Hepatocyte (in vitro differentiated cells): ENCODE results near the gene GBE1. TPM values are rescaled to one million over a fixed set of nuclear protein-coding genes. Genes with fewer than 3 reads are reported as not detected.

Experiments used
- DNase-seq: peaks from one replicate; pipeline ENCODE4 v3.0.0-alpha.2; 2016; ENCODE audit warnings: low spot score
- H2AFZ ChIP-seq: fragments of 200-600 bp; sonication (generic); 2 replicates; pipeline ENCODE4 v1.6.0; 2016; ENCODE audit warnings: antibody characterized with exemption, mild to moderate bottlenecking
- H3K27ac ChIP-seq: fragments of 200-600 bp; sonication (generic); 2 replicates; pipeline ENCODE4 v1.5.1; 2016; ENCODE audit warnings: mild to moderate bottlenecking
- H3K27me3 ChIP-seq: fragments of 200-600 bp; sonication (generic); 2 replicates; pipeline ENCODE4 v1.6.1; 2016
- H3K36me3 ChIP-seq: fragments of 200-600 bp; sonication (generic); replicated peaks from 2 replicates; pipeline ENCODE4 v1.5.1; 2016; ENCODE audit warnings: low read depth; ENCODE audit not compliant: insufficient read depth
- H3K4me1 ChIP-seq: fragments of 200-600 bp; sonication (generic); 2 replicates; pipeline ENCODE4 v1.5.1; 2016; ENCODE audit warnings: mild to moderate bottlenecking, moderate library complexity; ENCODE audit not compliant: insufficient read depth
- H3K4me2 ChIP-seq: fragments of 200-600 bp; sonication (generic); 2 replicates; pipeline ENCODE4 v1.6.0; 2016
- H3K4me3 ChIP-seq: fragments of 200-600 bp; sonication (generic); 2 replicates; pipeline ENCODE4 v1.5.1; 2016; ENCODE audit warnings: mild to moderate bottlenecking
- H3K79me2 ChIP-seq: fragments of 200-600 bp; sonication (generic); 2 replicates; pipeline ENCODE4 v1.6.0; 2017; ENCODE audit warnings: mild to moderate bottlenecking
- H3K9me2 ChIP-seq: fragments of 200-600 bp; sonication (generic); replicated peaks from 2 replicates; pipeline ENCODE4 v1.6.0; 2017; ENCODE audit warnings: mild to moderate bottlenecking; ENCODE audit not compliant: insufficient read depth
- H3K9me3 ChIP-seq: fragments of 200-600 bp; sonication (generic); 2 replicates; pipeline ENCODE4 v1.5.1; 2016; ENCODE audit warnings: low read depth, mild to moderate bottlenecking
- H4K20me1 ChIP-seq: fragments of 200-600 bp; sonication (generic); 2 replicates; pipeline ENCODE4 v1.6.0; 2016; ENCODE audit warnings: mild to moderate bottlenecking; ENCODE audit not compliant: insufficient read depth, poor library complexity, severe bottlenecking
- CTCF ChIP-seq: fragments of 200-600 bp; sonication (generic); IDR thresholded peaks from 2 replicates; pipeline ENCODE4 v1.5.1; 2016; ENCODE audit warnings: antibody characterized with exemption, mild to moderate bottlenecking; ENCODE audit not compliant: poor library complexity
- EZH2 ChIP-seq: fragments of 200-600 bp; sonication (generic); IDR thresholded peaks from 2 replicates; pipeline ENCODE4 v1.6.1; 2016; ENCODE audit warnings: antibody characterized with exemption, mild to moderate bottlenecking, borderline replicate concordance
- EZH2phosphoT487 ChIP-seq: fragments of 200-600 bp; sonication (generic); IDR thresholded peaks from one replicate; pipeline ENCODE4 v1.6.1; 2018; ENCODE audit warnings: antibody characterized with exemption, mild to moderate bottlenecking, low read depth, moderate library complexity; ENCODE audit not compliant: unreplicated experiment, severe bottlenecking
- WGBS: methylation state at CpG from one replicate; pipeline ENCODE4 v1.1.6; 2016; ENCODE audit warnings: low lambda C conversion rate; ENCODE audit errors: missing lambda C conversion rate; 5-methylcytosine and 5-hydroxymethylcytosine counted together
- polyA plus RNA-seq: library from polyadenylated mRNA; unstranded; fragments of >200 nt; fragmentation: Nextera tagmentation; extraction: Ambion mirVana; gene quantifications from 2 replicates; pipeline ENCODE4 v1.2.1, GENCODE V29; 2016
- total RNA-seq: library from RNA; depleted of rRNA; stranded (reverse); fragments of >200 nt; gene quantifications from 2 replicates; pipeline ENCODE4 v1.2.3, GENCODE V29; 2014

Gene GBE1
- total and polyA plus RNA-seq, 2 experiments from 2014 or later = 15.6 to 25.8 TPM

- Histone ChIP-seq H3K36me3 (no peaks in the 10 kb centered on the region), H3K4me3 (no peak overlapping the region), H3K79me2 (peaks cover 7% of the 10 kb centered on the region), H3K9me3 (no peaks in the 10 kb centered on the region), H3K9me2 (no peaks in the 10 kb centered on the region), H3K4me2 (no peak overlapping the region), H2AFZ (no peak overlapping the region), H4K20me1 (no peaks in the 10 kb centered on the region), H3K27me3 (no peaks in the 10 kb centered on the region), H3K27ac (peak overlapping the region; percentile 74), H3K4me1 (peaks cover 16% of the 10 kb centered on the region)
- peak; percentile 21 for DNase-seq
- 82% methylated on average over 5 of the region's 5 CpGs for WGBS
- no peak for TF ChIP-seq CTCF
- TF ChIP-seq EZH2phosphoT487 = no peak
- no peak for TF ChIP-seq EZH2
Measured at GRCh38 chr3:81743096-81744025, 18.1 kb downstream of the GBE1 start.

DNA sequence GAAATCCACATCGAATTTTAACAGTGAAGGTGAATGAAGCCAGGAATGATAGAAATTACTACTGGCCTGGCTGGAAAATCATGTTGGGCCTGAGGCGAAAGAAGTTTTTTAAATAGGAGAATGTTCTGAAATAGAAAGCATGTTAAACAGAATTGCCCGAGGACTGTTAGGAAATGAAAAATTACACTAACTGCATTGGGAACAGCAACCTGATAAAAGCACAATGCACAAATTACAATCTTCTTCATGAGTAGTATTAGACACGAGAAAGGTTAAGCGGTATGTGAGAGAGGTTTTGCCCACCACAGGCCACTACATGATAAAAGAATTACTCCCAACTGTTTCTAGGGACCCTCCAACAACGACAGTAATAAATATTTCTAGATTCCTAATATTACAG is 18.9 kb downstream of the GBE1 start:
- peak overlapping the region; percentile 74 for H3K27ac ChIP-seq
- H3K4me3 ChIP-seq = no peak overlapping the region
- H3K79me2 ChIP-seq = peaks cover 7% of the 10 kb centered on the region
- H3K9me3 ChIP-seq = no peaks in the 10 kb centered on the region
- no peaks in the 10 kb centered on the region for H3K27me3 ChIP-seq
- no peaks in the 10 kb centered on the region for H4K20me1 ChIP-seq
- no peaks in the 10 kb centered on the region for H3K36me3 ChIP-seq
- H3K4me2 ChIP-seq = no peak overlapping the region
- WGBS = 84% methylated on average over 6 of the region's 6 CpGs
- H3K4me1 ChIP-seq = peaks cover 16% of the 10 kb centered on the region
- TF ChIP-seq EZH2phosphoT487 (no peak), EZH2 (no peak), CTCF (no peak)
- no peak for DNase-seq
- H2AFZ ChIP-seq = no peak overlapping the region
- no peaks in the 10 kb centered on the region for H3K9me2 ChIP-seq

- no peak overlapping the region for H3K27ac ChIP-seq
- H2AFZ ChIP-seq = no peak overlapping the region
- peaks cover 10% of the 10 kb centered on the region for H3K79me2 ChIP-seq
- H3K4me1 ChIP-seq = peaks cover 16% of the 10 kb centered on the region
- H3K9me2 ChIP-seq = no peaks in the 10 kb centered on the region
- 80% methylated on average over 1 of the region's 1 CpG for WGBS
- H3K36me3 ChIP-seq = no peaks in the 10 kb centered on the region
- H3K4me3 ChIP-seq = no peak overlapping the region
- H4K20me1 ChIP-seq = no peaks in the 10 kb centered on the region
- no peaks in the 10 kb centered on the region for H3K9me3 ChIP-seq
- no peak for DNase-seq
- no peaks in the 10 kb centered on the region for H3K27me3 ChIP-seq
- H3K4me2 ChIP-seq = no peak overlapping the region
- TF ChIP-seq EZH2phosphoT487 (no peak), CTCF (no peak), EZH2 (no peak)
Measured at GRCh38 chr3:81741216-81741615, 20.2 kb downstream of the GBE1 start.
